Measurements from ENCODE around the gene OR4D1.

Gene OR4D1

DNA sequence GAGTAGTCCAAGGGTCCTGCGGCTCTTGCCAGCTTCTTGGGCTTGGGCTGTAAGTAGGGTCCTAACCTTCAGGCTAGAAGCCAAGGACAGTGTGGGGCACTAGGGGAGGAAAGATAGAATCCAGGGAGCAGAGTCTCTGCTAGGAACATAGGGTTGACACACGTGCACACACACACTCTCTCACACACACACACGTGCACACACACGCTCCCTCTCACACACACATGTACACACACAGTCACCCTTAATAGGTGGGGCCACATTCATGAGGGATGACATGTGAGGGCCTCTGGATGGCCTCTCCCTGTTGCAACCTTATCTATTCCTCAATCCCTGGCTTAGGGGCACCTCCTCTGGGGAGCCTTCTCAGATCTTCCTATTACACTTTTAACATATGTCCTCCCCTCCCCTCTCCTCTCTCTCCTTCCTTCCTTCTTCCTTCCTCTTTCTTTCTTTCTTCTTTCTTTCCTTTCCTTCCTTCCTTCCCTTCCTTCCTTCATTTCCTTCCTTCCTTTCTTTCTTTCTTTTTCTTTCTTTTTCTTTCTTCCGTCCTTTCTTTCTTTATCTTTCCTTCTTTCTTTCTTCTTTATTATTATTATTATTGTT is 47.4 kb downstream of the OR4D1 start:
- FAIRE-seq: no peak

DNA sequence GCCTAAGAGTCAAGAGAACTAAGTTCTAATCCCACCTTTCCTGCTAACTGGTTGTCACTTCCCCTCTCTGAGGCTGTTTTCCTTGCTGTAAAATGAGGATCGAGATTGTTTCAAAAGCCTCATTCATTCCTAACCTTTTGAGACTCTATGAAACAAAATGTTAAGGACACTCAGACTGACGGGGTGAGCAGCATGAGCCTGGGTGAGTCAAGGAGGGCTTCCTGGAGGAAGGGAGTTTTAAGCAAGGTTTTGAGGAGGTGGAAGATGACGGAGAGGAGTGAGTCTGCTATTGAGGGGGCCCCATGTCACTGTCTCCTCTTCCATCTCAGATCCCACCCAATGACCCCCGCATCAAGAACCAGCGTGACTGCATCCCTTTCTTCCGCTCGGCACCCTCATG is 48.4 kb downstream of the OR4D1 start:
- FAIRE-seq: no peak

DNA sequence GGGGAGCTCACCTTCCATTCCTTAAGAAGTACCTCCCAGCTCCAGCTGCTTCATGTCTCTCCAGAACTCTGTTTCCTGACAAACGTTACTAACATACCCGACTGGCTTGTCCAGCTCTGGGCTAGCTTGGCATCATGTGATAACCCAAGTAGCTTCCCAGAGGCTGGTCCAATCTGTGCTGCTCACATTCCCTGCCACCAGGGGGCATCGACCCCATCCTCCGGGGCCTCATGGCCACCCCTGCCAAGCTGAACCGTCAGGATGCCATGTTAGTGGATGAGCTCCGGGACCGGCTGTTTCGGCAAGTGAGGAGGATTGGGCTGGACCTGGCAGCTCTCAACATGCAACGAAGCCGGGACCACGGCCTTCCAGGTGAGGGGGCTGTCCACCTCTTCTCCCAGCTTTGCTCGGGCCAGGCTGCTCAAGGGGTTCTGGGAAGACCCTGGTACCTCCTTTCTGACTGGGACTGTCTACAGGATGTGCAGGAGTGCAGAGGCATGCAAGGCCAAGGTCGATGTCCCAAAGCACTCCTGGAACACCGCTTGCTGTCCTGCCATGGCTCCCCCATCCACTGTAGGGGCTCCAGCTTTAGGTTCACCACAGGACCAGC is 51.9 kb downstream of the OR4D1 start:
- no peak for FAIRE-seq

DNA sequence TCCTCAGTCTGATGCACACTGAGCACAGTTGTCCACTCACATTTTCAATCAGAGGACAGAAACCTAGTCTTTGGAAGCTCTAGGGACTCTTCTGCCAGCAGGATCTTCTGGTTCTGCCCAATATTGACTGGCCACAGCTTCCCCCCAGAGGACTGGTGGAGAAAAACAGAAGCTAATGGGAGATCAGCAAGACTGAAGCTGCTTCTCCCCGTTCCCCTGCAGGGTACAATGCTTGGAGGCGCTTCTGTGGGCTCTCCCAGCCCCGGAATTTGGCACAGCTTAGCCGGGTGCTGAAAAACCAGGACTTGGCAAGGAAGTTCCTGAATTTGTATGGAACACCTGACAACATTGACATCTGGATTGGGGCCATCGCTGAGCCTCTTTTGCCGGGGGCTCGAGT is 54.7 kb downstream of the OR4D1 start:
- no peak for FAIRE-seq

DNA sequence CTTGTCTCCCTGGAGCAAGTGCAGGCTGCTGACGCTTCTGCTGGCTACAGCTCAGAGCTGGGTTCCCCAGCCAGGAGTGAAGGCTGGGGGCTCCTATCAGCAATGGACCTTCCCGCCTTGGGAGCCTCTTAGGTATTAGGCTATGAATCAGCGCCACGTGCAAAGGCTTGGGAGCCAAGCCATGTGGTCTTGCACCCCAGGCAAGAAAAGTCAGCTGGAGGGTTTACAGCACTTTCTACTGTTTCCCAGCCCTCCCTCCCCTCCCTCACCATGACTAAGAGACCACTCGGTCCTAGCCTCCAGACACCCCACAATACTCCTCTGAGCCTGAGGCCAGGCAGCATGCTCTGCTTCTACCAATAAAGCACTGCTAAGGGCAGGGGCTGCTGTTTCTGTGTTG is 56.6 kb downstream of the OR4D1 start:
- FAIRE-seq: no peak

DNA sequence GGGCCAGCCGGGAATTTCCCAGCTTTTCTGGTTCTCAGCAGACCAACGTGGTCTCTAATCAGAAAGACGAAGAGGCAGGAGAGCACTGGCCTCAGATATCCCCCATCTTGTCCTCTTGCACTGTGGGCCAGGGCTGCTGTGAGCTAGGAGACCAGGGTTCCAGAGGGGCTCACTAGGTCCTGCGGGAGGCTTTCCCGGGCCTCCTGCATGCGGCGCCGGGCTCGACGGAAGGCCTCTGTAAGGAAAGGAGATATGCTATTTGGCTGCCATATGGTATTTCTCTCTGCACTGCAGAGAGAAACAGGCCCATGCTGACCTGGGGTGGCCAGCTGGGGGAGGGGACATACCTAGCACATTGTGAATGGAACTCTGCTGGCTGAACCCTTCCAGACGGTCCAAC is 57.8 kb downstream of the OR4D1 start:
- FAIRE-seq: no peak

DNA sequence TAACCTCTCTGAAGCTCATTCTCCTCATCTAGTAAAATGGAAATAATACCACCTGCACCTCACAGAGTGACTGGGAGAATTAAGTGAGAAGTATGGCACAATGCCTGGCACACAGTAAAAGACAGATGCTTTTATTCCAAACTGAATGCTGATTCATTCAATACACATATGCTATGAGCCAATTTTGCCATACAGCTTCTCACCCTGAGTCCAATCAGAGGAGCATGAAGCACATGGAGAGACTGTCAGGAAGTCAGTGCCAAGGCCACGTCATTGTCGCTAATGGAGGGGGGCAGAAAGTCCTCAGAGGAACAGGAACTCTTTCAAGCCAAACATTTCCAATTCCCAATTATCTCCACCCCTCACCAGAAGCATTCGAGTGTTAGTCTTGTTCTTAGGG is 59.3 kb downstream of the OR4D1 start:
- FAIRE-seq: no peak

DNA sequence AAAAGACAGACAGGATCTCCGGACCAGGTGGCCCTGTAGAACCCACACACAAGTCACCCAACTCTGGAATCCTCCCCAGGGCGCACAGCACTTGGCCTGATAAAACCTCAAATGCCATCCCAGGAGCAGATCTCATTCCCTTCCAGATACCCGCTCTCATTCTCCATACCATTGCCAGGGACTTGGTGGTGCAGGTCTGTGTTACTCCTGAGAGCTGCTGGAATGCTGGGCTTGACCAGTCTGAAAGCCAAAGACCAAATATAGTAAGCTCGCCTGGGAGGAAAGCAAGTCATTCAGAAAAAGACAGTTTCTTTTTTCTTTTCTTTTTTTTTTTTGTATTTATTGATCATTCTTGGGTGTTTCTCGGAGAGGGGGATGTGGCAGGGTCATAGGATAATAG is 60.2 kb downstream of the OR4D1 start:
- FAIRE-seq: no peak

All from islet of Langerhans (tissue), 1 donor.